Stimulated activated CD8-positive, alpha-beta memory T cell treated with anti-CD3 and anti-CD28 coated beads, Interleukin-7, amount 100 ng/mL, for 4 hours (primary cell): ENCODE results near the gene INO80E.

Experiments used
- DNase-seq, 2 donors: peaks; one replicate each; pipeline ENCODE4 v3.0.0-alpha.2; 2020; ENCODE audit warnings: low read depth in 2 of 2

INO80E gene

GRCh38 chr16:29975811-29976511 is 20.1 kb upstream of the INO80E start:
- DNase-seq, result no peak

DNA sequence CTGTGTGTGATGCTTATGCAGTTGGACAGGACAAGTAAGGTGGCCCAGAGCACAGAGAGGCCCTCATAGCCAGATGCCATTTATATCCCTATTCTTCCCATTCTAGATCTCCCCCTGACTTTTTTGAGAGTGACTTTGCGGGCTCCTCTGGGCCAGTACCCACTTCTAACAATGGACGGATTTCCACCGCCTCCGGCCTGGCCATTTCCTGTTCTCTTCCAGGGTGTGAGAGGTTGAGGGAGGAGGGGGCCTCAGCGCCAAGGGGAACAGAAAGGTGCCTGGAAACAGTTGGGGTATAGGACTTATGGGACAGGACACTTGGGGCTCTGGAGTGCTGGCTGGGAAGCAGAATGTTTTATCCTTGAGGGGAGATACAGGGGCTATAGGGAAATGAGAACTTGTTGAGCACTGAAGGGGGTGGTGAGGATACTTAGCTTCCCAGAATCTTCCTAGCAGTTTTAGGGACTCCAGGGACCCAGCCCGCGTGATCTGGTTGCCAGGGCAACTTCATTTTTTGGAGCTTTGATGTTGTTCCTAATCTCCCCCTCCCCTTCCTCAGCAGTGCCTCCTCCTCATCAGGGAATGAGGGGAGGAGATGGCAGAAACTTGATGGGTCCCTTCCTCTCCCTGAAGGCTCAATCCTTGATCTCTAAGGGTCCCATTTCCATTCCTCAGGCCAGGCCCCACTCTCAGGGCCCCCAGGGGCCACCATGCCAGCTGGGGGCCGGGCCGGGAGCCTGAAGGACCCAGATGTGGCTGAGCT is 18.8 kb upstream of the INO80E start:
- no peak for DNase-seq

- no peak for DNase-seq
These were observed 18.0 kb upstream of the INO80E start for GRCh38 chr16:29978081-29978480.

GRCh38 chr16:29978564-29979270 is 17.3 kb upstream of the INO80E start:
- DNase-seq, result no peak

GRCh38 chr16:29982560-29983419 is 13.3 kb upstream of the INO80E start:
- DNase-seq, result no peak

DNA sequence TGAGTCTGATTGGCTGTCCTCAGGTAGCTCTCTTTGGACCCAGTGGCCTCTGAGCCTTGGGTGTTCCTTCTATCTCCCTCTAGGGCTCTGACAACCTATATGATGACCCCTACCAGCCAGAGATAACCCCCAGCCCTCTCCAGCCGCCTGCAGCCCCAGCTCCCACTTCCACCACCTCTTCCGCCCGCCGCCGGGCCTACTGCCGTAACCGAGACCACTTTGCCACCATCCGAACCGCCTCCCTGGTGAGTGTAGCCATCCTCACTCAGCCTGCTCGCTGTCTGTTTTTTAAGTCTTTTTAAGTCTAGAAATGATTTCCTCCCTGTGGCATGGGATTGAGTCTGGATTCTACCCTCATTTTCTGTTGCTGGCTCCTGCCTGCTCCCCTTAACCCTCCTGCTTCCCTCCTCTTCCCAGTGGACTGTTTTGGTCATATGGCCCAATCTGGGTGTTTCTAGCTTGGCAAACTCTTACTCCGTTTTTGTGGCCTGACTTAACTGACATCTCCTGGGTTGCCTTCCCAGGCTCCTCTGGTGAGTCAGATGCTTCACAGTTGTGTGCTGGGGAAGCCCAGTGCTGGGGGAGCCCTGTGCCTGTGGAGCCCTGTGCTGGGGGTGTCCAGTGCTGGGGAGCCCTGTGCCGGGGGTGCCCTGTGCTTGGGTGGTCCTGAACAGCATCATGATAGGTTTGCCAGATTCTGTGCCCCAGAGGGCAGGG is 12.5 kb upstream of the INO80E start:
- DNase-seq, result no peak

- DNase-seq, result no peak
These were observed 11.8 kb upstream of the INO80E start for GRCh38 chr16:29984137-29984763.

DNA sequence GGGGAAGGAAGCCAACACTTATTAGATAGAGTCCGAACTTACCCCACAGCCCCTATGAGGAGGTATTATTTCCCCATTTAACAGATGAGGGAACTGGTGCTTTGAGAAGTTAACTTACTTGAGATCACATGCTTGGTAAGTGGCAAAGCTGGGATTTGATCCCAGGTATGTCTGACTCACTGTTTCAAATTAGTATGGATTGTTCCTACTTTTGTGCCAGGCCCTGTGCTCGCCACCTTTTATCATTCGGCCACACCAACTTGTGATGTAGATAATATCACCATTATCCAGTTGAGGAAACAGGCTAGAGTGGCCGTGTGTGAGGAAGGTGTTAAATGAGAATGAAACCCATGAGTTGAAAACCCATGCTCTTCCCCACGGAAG is 11.3 kb upstream of the INO80E start:
- no peak for DNase-seq

- DNase-seq, result no peak
These were observed 10.7 kb upstream of the INO80E start for GRCh38 chr16:29985271-29985811.

- no peak for DNase-seq
These were observed 9.8 kb upstream of the INO80E start for GRCh38 chr16:29986231-29986630.

GRCh38 chr16:29986931-29987330 is 9.1 kb upstream of the INO80E start:
- DNase-seq, result no peak

DNA sequence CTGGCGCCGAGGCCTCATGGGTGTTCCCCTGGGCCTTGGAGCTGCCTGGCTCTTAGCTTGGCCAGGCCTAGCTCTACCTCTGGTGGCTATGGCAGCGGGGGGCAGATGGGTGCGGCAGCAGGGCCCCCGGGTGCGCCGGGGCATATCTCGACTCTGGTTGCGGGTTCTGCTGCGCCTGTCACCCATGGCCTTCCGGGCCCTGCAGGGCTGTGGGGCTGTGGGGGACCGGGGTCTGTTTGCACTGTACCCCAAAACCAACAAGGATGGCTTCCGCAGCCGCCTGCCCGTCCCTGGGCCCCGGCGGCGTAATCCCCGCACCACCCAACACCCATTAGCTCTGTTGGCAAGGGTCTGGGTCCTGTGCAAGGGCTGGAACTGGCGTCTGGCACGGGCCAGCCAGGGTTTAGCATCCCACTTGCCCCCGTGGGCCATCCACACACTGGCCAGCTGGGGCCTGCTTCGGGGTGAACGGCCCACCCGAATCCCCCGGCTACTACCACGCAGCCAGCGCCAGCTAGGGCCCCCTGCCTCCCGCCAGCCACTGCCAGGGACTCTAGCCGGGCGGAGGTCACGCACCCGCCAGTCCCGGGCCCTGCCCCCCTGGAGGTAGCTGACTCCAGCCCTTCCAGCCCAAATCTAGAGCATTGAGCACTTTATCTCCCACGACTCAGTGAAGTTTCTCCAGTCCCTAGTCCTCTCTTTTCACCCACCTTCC is 8.5 kb upstream of the INO80E start:
- no peak for DNase-seq

GRCh38 chr16:29988346-29989075 is 7.5 kb upstream of the INO80E start:
- DNase-seq, result no peak

DNA sequence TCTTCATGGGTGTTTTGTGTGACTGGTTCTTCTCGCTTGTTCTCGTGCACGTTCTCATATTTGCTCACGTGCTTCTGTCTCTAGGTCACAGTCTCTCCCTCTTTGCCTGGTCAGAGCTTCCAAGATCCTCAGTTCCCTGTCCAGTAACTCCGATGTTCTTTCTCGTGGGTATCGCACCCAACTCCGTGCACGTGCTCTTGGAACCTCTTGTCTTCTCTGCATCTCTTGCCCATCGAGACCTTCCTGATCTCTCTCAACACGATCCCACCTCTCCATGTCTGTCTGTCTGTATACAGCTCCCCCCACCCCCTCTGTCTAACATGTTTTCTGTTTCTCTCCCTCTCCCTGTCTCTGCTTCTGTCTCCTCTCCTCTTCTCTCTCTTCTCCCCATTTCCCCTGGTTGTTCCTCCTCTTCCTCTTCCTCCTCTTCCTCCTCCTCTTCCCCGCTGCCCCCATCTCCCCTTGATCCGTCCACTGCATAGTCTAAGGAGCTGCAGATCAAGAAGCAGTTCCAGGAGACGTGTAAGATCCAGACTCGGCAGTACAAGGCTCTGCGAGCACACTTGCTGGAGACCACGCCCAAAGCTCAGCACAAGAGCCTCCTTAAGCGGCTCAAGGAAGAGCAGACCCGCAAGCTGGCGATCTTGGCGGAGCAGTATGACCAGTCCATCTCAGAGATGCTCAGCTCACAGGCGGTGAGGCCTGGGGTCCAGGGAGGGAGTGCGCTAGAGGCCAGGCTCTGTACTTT is 6.8 kb upstream of the INO80E start:
- no peak for DNase-seq

DNA sequence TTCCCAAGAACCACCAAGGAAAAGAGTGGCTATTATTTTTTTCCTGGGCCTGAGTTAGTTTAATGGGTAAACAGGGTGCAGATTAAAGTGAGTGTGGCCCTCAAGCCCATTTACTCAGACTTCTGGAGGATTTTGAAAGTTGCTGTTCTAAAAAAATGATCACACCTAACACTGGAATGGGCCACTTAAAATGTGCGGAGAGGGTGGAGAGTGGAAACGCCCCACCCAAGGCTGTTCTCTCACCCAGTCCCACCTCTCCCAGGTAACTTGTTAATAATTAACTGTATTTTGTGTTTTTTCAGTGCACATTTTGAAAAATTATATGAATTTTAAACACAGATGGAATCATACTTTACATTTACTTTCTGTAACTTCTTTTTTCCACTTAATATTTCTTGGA is 6.0 kb upstream of the INO80E start:
- DNase-seq, result no peak

DNA sequence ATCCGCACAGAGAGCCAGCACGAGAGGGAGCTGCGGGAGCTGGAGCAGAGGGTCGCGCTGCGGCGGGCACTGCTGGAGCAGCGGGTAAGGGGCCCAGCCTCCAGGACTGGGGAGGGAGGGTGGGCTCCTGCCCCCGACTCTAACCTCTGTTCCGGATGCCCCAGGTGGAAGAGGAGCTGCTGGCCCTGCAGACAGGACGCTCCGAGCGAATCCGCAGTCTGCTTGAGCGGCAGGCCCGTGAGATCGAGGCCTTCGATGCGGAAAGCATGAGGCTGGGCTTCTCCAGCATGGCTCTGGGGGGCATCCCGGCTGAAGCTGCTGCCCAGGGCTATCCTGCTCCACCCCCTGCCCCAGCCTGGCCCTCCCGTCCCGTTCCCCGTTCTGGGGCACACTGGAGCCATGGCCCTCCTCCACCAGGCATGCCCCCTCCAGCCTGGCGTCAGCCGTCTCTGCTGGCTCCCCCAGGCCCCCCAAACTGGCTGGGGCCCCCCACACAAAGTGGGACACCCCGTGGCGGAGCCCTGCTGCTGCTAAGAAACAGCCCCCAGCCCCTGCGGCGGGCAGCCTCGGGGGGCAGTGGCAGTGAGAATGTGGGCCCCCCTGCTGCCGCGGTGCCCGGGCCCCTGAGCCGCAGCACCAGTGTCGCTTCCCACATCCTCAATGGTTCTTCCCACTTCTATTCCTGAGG is 5.0 kb upstream of the INO80E start:
- no peak for DNase-seq

GRCh38 chr16:29991571-29991904 is 4.5 kb upstream of the INO80E start:
- DNase-seq, result no peak
